Nephron (organoid): Measurements from ENCODE around the gene HSPG2.

Source experiments
- H3K27ac Mint-ChIP-seq, 3 experiments: 2 replicates each; pipeline ENCODE4 v1.8.0; 2020; ENCODE audit warnings: mixed read lengths in 3 of 3, mild to moderate bottlenecking in 2 of 3, moderate library complexity in 1 of 3
- H3K27me3 Mint-ChIP-seq: 2 replicates; pipeline ENCODE4 v1.8.0; 2021; ENCODE audit warnings: low read depth, mild to moderate bottlenecking, moderate library complexity, mixed read lengths
- H3K36me3 Mint-ChIP-seq: 2 replicates; pipeline ENCODE4 v1.8.0; 2020; ENCODE audit warnings: low read depth, mixed read lengths
- H3K4me1 Mint-ChIP-seq: 2 replicates; pipeline ENCODE4 v1.8.0; 2020; ENCODE audit warnings: mixed read lengths
- H3K4me3 Mint-ChIP-seq, 3 experiments: 2 replicates each; pipeline ENCODE4 v1.8.0; 2020; ENCODE audit warnings: mild to moderate bottlenecking in 3 of 3, mixed read lengths in 3 of 3, moderate library complexity in 2 of 3
- H3K9me3 Mint-ChIP-seq: 2 replicates; pipeline ENCODE4 v1.8.0; 2020; ENCODE audit warnings: mixed read lengths
- TF ChIP-seq, protein P1 (sequence below), 3 experiments: fragments of 200-600 bp; sonication (generic); IDR thresholded peaks; one replicate each; pipeline ENCODE4 v1.5.0; 2021; ENCODE audit warnings: antibody characterized with exemption in 3 of 3; ENCODE audit not compliant: unreplicated experiment in 3 of 3

HSPG2 gene

GRCh38 chr1:21836010-21836409, 101.1 kb downstream of the HSPG2 start:
- Mint-ChIP-seq H3K9me3 (peaks cover 16% of the 10 kb centered on the region), H3K4me1 (no peaks in the 10 kb centered on the region), H3K27me3 (no peaks in the 10 kb centered on the region), H3K27ac (no peak overlapping the region), H3K36me3 (peaks cover 52% of the 10 kb centered on the region), H3K4me3 (no peak overlapping the region)
- TF ChIP-seq, protein P1, sequence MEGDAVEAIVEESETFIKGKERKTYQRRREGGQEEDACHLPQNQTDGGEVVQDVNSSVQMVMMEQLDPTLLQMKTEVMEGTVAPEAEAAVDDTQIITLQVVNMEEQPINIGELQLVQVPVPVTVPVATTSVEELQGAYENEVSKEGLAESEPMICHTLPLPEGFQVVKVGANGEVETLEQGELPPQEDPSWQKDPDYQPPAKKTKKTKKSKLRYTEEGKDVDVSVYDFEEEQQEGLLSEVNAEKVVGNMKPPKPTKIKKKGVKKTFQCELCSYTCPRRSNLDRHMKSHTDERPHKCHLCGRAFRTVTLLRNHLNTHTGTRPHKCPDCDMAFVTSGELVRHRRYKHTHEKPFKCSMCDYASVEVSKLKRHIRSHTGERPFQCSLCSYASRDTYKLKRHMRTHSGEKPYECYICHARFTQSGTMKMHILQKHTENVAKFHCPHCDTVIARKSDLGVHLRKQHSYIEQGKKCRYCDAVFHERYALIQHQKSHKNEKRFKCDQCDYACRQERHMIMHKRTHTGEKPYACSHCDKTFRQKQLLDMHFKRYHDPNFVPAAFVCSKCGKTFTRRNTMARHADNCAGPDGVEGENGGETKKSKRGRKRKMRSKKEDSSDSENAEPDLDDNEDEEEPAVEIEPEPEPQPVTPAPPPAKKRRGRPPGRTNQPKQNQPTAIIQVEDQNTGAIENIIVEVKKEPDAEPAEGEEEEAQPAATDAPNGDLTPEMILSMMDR (IDR thresholded peaks at IDR 0.05; ENCODE audit: unreplicated experiment in 3 of 3) = no peak

GRCh38 chr1:21834666-21835065, 102.4 kb downstream of the HSPG2 start:
- TF ChIP-seq, protein P1 (IDR thresholded peaks at IDR 0.05; ENCODE audit: unreplicated experiment in 3 of 3) = no peak
- peaks cover 49% of the 10 kb centered on the region for H3K36me3 Mint-ChIP-seq
- H3K27me3 Mint-ChIP-seq = no peaks in the 10 kb centered on the region
- no peak overlapping the region for H3K27ac Mint-ChIP-seq
- no peak overlapping the region for H3K4me3 Mint-ChIP-seq
- no peaks in the 10 kb centered on the region for H3K4me1 Mint-ChIP-seq
- peaks cover 16% of the 10 kb centered on the region for H3K9me3 Mint-ChIP-seq

- no peaks in the 10 kb centered on the region for H3K4me1 Mint-ChIP-seq
- H3K27ac Mint-ChIP-seq = no peak overlapping the region
- TF ChIP-seq, protein P1 (IDR thresholded peaks at IDR 0.05; ENCODE audit: unreplicated experiment in 3 of 3) = no peak
- peaks cover 16% of the 10 kb centered on the region for H3K9me3 Mint-ChIP-seq
- no peaks in the 10 kb centered on the region for H3K27me3 Mint-ChIP-seq
- H3K4me3 Mint-ChIP-seq = no peak overlapping the region
- H3K36me3 Mint-ChIP-seq = peaks cover 49% of the 10 kb centered on the region
Measured at GRCh38 chr1:21834094-21834493, 103.0 kb downstream of the HSPG2 start.

DNA sequence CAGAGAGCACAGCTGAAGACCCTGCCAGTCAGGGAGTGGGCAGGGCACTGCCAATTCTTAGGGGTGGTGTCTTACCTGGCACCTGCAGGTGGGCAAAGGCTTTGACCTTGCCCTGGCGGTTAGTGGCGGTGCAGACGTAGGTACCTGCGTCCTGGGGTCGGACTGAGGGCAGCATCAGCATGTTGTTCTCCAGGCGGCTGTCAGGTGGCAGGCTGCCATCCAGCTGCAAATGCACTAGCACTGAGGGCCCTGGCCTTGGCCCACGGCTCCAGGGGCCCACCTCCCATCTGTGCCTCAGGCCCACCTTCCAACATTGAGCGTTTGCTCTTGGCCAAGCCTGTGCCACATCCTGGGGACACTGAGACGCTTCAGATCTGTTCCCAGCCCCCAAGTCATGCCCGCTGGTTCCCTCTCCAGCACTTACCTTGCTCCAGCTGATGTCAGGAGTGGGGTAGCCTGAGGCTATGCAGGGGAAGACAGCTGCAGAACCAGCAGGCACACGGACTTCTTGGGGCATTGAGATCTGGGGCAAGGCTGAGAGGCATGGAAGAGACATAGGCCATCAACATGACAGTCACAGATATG, 103.6 kb downstream of the HSPG2 start:
- no peak overlapping the region for H3K27ac Mint-ChIP-seq
- H3K4me3 Mint-ChIP-seq = no peak overlapping the region
- H3K27me3 Mint-ChIP-seq = no peaks in the 10 kb centered on the region
- TF ChIP-seq, protein P1 (IDR thresholded peaks at IDR 0.05; ENCODE audit: unreplicated experiment in 3 of 3) = no peak
- no peaks in the 10 kb centered on the region for H3K4me1 Mint-ChIP-seq
- H3K9me3 Mint-ChIP-seq = peaks cover 16% of the 10 kb centered on the region
- peaks cover 50% of the 10 kb centered on the region for H3K36me3 Mint-ChIP-seq

- H3K27me3 Mint-ChIP-seq = no peaks in the 10 kb centered on the region
- no peaks in the 10 kb centered on the region for H3K4me1 Mint-ChIP-seq
- TF ChIP-seq, protein P1 (IDR thresholded peaks at IDR 0.05; ENCODE audit: unreplicated experiment in 3 of 3) = no peak
- H3K27ac Mint-ChIP-seq = no peak overlapping the region
- H3K36me3 Mint-ChIP-seq = peaks cover 57% of the 10 kb centered on the region
- H3K4me3 Mint-ChIP-seq = no peak overlapping the region
- H3K9me3 Mint-ChIP-seq = peaks cover 16% of the 10 kb centered on the region
Measured at GRCh38 chr1:21831454-21831970, 105.6 kb downstream of the HSPG2 start.
